MM.1S (cell line): Measurements from ENCODE around the gene TGM5.
"Not testable (repeated sequence)": the region's sequence is repeated elsewhere in the genome, so short reads cannot be mapped to it uniquely, and the experiment has no call there.

Source experiments
- CTCF ChIP-seq: fragments of 300-600 bp; sonication (generic); IDR thresholded peaks from 2 replicates; pipeline ENCODE4 v1.5.1; 2016; ENCODE audit warnings: antibody characterized with exemption, low read length, mixed read lengths
- EZH2 ChIP-seq: fragments of 300-600 bp; sonication (generic); optimal IDR thresholded peaks from 2 replicates; pipeline ENCODE3; 2017; ENCODE audit warnings: low read depth, mild to moderate bottlenecking, antibody characterized with exemption, low read length, mixed read lengths
- EZH2phosphoT487 ChIP-seq: fragments of 300-600 bp; sonication (generic); IDR thresholded peaks from 2 replicates; pipeline ENCODE4 v1.6.1; 2018; ENCODE audit warnings: antibody characterized with exemption, low read length

DNA sequence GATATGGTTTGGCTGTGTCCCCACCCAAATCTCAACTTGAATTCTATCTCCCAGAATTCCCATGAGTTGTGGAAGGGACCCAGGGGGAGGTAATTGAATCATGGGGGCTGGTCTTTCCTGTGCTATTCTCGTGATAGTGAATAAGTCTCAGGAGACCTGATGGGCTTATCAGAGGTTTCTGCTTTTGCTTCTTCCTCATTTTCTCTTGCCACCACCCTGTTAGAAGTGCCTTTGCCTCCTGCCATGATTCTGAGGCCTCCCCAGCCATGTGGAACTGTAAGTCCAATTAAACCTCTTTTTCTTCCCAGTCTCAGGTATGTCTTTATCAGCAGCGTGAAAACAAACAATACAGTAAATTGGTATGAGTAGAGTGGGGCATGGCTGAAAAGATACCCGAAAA is 69.0 kb downstream of the TGM5 start:
- TF ChIP-seq CTCF, EZH2, EZH2phosphoT487: not testable (repeated sequence)
